Adipose tissue (tissue), 3 donors: ENCODE data around the gene DISC1. TPM values are rescaled to one million over a fixed set of nuclear protein-coding genes. Genes with fewer than 3 reads are reported as not detected.

Experiments used
- H3K27ac ChIP-seq: one replicate; pipeline ENCODE4 v1.5.1; 2013; ENCODE audit warnings: low read depth, low read length
- whole genome bisulfite sequencing, 3 donors: extraction: QIAGEN DNeasy Blood & Tissue Kit; methylation state at CpG; one replicate each; pipeline ENCODE4 v1.1.7; 2013; 5-methylcytosine and 5-hydroxymethylcytosine counted together
- polyA plus RNA-seq, 3 donors: library from polyadenylated mRNA; stranded (reverse); fragments of 200-250 nt; gene quantifications; one replicate each; pipeline ENCODE4 v1.2.3, GENCODE V29; 2013
- donor health status: healthy with polysubstance abuse.
- donor health status: Bipolar disorder and iron deficiency.
- donor health status: healthy.

DISC1 gene
- polyA plus RNA-seq, 3 donors = 0.48 to 1.5 (median 1.4) TPM

DNA sequence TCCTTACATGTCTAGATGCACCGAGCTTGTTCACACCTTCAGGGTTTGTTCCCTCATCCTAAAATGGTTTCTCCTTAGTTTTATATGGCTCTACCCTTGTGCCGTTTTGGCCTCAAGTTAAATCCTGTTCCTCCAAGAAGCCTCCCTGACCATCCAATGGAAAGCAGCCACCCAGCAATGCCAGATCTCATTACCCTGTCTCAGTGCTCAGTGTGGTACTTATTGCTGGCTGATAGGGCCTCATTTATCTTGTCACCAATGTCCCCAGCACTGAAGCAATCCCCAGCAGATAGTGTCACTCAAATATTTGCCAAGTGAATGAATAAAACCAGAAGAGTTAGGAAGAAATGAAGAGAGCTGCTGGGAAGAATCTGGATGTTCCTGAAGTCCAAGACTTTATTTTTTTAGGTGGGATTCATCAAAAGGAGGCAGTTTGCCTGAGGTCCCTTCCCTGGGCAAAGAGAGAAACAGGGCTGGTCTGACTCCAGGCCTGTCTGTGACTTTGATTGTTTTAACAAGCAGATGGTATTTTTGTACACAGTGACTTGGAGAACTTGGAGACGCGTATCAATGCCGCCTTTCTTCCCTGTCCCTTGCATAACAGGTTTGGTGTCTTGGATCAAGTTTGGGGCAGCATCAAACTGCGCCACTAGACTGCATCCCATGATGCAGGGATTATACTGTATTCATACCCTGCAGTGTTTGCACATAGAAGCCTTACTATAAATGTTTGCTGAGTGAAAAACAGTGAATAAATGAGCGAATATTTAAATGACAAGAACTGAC is 221.2 kb downstream of the DISC1 start:
- H3K27ac ChIP-seq = no peak overlapping the region
- 89 to 95% (median 93%) methylated on average over 7 of the region's 7 CpGs for WGBS, 3 donors

DNA sequence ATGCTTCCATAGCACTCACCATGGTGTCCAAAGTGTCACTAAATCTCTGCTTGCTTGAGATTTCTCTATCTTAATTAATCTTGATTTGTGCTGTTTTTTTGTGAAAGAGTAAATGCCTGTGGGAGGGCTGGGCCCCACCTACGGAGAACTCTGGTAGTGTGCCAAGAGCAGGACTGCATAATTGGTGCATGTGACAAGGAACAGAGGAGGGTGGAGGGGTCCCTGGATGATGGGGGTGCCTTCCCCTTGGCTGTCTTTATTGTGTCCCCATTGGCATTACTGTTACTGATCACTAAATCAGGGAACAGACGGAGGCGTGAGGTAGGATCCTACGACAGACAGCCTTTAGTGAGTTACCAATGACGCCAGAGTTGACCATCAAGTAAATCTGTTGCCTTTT is 223.4 kb downstream of the DISC1 start:
- no peak overlapping the region for H3K27ac ChIP-seq
- 91 to 95% (median 93%) methylated on average over 5 of the region's 5 CpGs for WGBS, 3 donors

DNA sequence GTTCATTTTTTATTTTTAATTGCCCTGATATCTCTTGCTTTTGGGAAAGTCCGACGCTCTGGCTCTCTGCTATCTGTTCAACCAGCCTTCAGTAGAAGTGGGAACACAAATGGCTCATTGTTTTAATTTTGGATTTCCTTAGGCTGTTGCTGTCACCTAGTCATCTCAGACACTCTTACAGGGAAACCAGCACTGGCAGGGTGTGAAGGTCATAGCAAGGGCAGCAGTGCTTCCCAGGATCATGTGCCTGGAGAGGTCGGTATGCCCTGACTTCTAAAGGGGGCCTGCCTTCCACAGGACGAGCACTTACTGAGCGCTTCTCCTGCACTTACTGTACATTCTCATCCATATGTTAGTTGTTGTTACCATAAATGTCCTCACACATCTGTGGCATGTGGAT is 224.2 kb downstream of the DISC1 start:
- H3K27ac ChIP-seq = no peak overlapping the region
- WGBS, 3 donors = 77 to 91% (median 90%) methylated on average over 5 of the region's 5 CpGs

DNA sequence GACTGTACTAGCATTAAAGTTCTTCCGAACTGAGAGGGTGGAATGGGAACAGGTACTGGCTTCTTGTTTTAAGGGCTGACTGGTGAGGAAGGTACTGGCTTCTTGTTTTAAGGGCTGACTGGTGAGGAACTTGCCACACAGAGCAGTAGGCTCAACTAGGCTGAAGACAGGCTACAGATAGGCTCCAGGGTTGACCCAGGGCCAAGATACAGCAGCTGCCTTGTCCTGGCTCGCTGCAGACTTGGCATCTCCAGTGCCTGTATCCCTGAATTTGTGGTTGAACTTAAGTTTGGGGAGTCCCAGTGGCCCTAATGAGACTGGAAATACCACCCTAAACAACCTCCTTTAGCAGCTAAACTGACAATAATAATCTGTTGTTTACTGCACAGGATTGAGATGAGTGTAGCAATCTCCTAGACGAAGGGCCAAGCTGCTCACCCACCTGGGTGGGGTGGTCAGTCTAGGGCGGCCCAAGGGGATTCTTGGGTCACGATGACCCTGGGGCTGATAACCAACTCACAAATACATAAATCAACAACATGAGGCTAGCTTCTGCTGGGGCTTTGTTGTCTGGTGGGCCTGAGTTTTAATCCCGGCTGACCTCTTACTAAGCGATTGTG is 227.1 kb downstream of the DISC1 start:
- WGBS, 3 donors = 89 to 93% (median 92%) methylated on average over 7 of the region's 7 CpGs

DNA sequence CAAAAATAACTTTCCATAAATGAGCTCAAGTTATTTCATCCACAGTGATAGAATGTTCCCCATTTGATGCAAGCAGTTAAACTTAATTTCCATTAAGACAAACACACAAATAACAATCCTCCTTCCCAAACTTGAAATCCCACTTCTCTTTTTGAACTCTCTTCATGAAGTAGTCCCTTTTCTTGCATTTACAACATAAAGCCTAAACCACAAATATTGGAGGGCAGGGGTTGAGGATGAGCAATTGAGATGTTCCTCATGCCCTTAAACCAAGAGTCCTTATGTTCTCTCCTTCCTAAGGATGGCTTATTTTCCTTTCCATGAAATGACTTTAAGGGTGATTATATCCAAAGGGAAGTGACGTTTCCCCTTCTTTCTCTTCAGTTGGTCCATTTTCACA is 228.8 kb downstream of the DISC1 start:
- 75 to 85% (median 84%) methylated on average over 1 of the region's 1 CpG for WGBS, 3 donors
- H3K27ac ChIP-seq = no peak overlapping the region

More for the DNA sequence above, 227.1 kb downstream of the DISC1 start:
- no peak overlapping the region for H3K27ac ChIP-seq

DNA sequence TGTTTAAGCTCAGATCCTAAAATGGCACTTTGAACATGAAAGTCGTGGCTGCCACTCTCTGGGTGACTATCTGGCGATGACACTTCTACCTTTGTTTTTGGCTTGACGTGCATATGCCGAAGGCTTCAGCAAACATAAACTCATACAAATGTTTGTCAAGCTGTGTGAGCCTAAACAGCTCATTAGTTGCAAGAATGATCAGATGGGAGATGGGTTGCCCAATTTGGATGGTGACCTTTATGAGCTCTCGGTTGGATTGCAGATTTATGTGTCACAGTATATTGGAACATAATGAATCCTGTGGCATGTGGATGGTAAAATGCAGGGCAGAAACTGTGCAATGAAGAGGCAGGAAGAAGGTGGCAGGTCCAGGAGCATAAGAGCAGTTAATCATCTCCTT is 229.3 kb downstream of the DISC1 start:
- no peak overlapping the region for H3K27ac ChIP-seq
- WGBS, 3 donors = 94 to 96% (median 95%) methylated on average over 5 of the region's 5 CpGs

DNA sequence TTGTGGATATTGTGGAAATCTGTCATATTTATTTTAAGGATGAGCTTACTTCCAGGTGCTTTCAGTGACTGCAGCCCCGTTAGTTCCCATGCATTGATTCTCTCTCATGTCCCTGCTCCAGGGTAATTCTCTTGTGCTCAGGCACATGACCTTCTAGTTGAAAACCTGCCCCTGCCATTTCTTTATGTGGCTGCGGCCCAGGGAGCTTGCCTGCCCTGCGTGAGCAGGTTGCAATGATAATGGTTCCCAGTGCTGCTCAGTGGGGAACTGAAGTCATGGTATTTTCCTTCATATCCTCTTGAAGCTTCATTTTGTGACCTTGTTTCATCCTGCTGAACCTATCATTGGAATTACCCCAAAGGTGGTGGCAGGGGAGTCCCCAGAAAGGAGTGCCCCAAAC is 229.8 kb downstream of the DISC1 start:
- H3K27ac ChIP-seq = no peak overlapping the region
- WGBS, 3 donors = 76 to 99% (median 92%) methylated on average over 3 of the region's 3 CpGs

DNA sequence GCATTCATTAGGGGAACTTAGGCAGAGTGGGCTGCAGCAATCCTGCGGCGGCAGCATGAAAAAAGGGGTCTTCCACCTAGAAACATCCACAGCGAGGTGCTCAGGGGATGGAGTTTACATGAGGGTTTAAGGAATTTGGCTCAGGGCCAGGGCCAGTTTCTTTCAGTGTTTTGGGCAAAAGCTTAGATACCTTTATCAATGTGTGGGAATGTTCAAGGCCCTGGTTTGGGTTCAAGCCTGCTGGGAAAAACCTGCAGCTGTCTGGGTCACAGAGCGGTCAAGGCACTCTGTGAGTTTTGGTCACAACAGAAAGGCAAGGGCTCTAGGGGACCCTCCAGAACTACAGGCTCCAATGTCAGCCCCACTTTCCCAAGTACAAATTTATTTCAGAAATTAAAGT is 230.3 kb downstream of the DISC1 start:
- no peak overlapping the region for H3K27ac ChIP-seq
- 78 to 99% (median 96%) methylated on average over 4 of the region's 4 CpGs for WGBS, 3 donors

DNA sequence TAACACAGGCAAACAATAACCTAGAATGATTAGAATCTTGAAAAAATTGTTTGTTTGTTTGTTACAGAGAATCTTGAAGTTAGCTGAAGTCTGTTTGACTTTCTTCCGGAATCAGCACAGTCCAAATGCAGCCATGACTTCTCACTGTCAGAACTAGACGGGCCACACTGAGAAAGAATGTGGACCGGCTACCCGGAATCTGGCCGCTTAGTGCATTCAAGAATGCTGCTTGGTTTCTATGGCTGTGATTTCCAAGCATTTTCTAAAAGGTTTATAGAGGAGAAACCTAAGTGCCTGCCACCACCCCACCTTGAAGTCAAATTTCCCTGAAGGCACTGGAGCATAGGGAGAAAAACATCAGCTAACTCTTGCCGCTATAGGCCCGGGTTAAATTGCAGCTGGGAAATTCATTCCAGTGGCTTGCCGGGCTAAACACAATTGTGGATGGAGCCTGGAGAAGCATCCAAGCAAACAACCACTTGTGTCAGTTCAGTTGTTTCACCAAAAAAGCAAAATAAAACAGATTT is 231.1 kb downstream of the DISC1 start:
- H3K27ac ChIP-seq = no peak overlapping the region
- WGBS, 3 donors = 88 to 98% (median 93%) methylated on average over 8 of the region's 8 CpGs

DNA sequence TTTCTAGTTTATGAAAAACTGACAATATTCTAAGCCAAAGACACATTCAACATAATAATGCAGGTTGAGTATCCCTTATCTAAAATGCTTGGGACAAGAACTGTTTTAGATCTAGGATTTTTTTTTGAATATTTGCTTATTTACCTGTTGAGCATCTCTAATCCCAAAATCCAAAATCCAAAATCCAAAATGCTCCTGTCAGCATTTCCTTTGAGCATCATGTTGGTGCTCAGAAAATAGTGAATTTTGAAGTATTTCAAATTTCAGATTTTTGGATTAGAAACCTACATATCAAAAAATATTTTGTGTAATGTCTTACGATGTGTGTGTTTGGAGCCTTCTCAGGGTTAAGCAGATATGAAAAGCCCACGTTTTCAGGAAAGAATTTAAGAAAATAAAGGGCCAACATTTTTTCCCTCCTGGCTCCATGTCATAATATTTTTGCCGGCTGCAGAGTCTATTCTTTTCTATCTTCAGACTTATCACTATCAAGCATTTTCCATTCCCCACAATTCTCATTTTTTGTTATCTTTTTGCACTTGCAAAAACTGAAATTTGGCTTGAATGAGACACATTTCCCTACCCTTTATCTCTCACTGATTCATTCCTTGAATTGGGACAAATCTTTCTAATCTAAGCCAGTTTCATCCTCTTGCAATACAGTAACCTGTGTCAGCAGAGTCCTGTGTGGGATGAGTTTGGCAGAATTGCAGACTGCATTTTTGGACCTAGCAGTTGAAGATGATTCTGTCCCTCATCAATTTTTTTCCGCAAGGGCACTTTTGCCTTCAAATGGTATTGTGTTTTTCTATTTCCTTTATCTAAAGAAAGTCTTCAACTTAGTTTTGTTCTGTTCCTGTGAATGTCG is 233.9 kb downstream of the DISC1 start:
- WGBS, 3 donors = 64 to 77% (median 67%) methylated on average over 5 of the region's 5 CpGs
- H3K27ac ChIP-seq = no peak overlapping the region

DNA sequence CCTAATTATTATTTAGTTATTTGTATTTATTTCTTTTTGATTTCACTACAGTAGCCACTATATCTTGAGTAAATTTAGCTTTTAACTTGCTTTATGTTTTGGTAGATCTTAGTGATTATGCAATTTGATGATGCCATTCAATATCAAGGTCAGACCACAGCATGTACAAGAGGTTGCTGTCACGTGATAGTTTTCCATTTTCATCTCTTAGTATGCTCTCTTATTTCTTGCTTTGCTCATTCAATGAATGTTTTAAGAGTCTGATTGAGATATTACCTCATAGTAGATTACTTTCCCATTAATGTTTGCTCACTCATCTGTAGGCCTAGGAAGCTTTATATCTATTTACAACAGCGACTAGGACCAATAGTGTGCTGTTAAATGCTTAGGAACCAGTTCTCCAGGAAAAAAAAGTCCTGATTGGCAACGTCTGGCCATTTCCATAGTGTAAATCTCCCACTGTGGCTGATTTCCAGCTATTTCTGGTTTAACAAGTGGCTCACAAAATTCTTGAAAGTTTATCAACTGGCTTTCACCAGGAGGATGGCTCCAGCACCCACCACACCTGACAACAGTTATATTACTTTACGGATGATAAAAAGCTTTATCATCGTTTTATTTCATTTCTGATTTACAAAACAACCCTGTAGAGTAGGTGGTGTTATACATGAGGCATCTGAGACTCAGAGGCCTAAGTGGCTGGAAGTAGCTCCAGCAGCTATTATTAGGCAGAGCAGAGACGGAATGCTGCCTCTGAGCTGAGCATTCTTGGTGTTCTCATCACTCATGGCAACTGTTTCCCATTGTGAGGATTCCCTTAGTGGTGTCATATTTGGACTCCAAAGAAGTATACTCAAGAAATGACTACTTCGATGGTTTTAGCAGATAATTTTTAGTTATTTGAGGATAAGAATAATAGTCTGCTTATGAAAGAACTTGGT is 235.2 kb downstream of the DISC1 start:
- WGBS, 3 donors = 67 to 75% (median 74%) methylated on average over 7 of the region's 7 CpGs
- no peak overlapping the region for H3K27ac ChIP-seq

DNA sequence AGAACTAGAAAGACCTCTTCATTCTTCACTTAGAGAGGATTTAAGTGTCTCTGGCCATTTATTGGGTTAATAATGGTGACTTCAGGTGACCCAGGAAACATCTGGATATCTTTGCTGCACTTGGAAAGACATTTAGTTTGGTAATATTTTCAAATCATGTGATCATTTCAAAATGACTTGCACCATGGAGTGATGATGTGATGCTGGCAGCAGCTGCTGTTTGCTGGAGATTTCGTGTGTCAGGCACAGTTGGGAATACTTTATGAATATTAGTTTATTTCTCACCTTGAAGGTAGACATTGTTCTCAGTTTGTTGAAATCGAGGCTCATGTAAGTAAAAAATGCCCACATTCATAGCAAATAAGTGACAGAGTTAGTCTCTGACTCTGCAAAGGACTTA is 236.0 kb downstream of the DISC1 start:
- 66 to 75% (median 67%) methylated on average over 2 of the region's 2 CpGs for WGBS, 3 donors
- no peak overlapping the region for H3K27ac ChIP-seq

DNA sequence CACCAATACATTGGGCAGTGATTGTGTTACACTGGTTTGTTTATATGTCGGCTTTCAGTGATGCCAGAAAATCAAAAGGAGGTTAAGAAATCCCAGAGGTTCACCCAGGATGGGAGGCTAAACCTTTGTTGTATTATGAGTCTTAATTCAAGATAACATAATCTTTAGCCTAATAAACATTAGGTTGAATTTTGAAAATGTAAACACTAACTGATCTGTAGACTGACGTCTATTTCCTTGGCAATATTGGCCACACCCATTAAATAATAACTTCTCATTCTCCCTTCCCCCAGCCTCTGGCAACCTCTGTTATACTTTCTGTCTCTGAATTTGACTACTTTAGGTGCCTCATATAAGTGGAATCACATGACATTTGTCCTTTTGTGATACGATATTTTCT is 238.7 kb downstream of the DISC1 start:
- 43 to 76% (median 70%) methylated on average over 3 of the region's 3 CpGs for WGBS, 3 donors
- H3K27ac ChIP-seq = no peak overlapping the region

DNA sequence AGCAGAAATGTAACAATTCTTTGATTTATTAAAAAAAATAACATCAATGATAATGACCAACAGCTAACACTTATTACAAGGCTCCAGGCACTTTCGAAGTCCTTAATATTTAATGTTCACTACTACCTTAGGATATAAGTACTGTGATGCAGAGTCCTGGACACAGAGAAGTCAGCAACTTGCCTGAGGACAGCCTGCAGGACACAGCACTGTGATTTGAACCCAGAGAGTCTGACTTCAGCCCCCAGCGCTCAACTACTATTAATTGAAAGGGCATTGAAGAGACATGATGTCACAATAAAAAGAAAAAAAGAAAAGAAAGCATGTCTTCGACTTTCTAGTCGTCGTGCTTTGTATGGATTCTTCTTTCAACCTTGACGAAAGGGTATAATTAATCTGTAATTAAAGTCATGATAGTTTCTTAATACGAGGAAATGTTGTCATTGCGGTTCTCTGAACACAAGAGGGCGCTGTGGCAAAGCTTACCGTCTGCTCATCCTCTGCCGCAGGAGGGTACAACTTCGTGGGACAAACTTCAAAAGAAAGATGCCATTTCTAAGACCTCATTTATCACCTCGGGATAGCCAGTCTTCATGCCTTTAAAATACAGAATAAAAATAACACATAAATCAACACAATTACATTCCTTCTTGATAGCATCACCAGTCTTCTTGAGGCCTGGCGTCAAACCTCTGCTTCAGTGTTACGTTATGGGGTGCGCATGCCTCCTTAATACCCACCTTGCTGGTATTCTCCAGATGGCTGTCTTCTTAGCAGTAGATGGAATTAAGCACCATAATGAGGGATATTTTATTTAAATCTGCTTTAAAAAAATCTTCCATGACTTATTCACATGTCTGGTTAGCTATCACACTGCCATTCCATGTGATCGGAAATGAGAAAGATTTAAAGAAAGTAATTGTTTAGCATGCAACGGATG is 240.1 kb downstream of the DISC1 start:
- 35 to 38% (median 37%) methylated on average over 18 of the region's 18 CpGs for WGBS, 3 donors
- H3K27ac ChIP-seq = no peak overlapping the region

DNA sequence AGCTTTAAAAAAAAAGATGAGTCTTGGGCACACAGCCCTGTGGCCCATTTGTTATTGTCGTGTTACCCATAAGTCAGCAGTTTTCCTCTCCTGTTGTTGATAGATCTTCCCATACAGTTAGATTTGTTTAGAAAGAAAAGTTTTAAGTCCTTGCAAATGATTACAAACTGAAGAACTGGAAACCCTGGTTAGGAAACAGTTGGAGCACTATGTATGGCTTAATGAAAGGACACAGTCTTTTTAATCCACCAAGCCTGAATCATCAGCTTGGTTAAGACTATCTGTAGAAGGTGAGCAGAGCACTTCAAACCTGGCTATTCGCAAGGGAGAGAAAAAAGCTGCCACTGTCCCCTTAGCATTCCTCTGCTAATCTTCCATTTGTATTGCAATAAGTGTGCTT is 241.0 kb downstream of the DISC1 start:
- 36 to 55% (median 38%) methylated on average over 2 of the region's 2 CpGs for WGBS, 3 donors
- H3K27ac ChIP-seq = no peak overlapping the region

DNA sequence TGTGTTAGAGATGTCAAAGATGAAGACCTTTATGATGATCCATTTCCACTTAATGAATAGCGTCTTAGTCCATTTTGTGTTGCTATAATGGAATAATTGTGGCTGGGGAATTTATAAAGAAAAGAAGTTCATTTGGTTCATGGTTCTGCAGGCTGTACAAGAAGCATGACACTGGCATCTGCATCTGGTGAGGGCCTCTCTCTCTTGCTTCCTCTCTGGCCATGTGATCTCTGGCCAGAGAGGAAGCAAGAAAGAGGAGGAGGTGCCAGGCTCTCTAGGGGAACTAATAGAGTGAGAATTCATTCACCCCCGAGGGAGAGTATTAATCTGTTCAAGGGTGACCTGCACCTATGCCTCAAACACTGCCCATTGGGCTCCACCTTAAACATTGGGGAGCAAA is 242.8 kb downstream of the DISC1 start:
- no peak overlapping the region for H3K27ac ChIP-seq
- 72 to 85% (median 73%) methylated on average over 2 of the region's 2 CpGs for WGBS, 3 donors

DNA sequence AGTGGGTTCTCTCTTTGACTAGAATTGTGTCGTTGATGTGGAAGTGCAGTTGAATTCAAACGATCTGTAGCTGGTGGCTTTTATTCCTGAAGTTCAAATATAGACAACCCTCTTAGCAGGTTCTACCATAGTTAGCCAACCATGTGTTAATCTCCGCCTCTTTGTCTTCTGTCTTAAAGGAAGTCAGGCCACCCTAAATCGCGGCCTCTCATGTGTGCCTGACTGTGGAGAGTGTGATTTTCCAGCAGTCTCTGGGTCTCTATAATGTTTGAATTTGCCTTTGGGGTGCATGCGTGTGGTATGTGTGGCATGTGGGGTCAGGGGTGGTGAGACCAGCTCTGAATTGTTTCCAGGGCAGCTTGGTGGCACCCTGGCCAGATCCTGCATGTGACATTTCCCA is 244.9 kb downstream of the DISC1 start:
- no peak overlapping the region for H3K27ac ChIP-seq
- 93 to 96% (median 96%) methylated on average over 6 of the region's 6 CpGs for WGBS, 3 donors
